H1 (cell line): Measurements from ENCODE around the gene DCUN1D3. TPM values are rescaled to one million over a fixed set of nuclear protein-coding genes. Genes with fewer than 3 reads are reported as not detected.

Source experiments
- CTCF ChIA-PET: fragments of 300-600 bp; sonication (Branson Sonifier 250); formaldehyde crosslinking; loops from one replicate; lab custom pipeline; 2021; ENCODE audit not compliant: partially characterized antibody; lab: Charles Lee
- POLR2A ChIA-PET: fragments of 300-600 bp; sonication (Branson Sonifier 250); formaldehyde crosslinking; loops from one replicate; lab custom pipeline; 2021; ENCODE audit warnings: inconsistent platforms; ENCODE audit not compliant: partially characterized antibody; lab: Charles Lee
- DNase-seq, 2 experiments: peaks; one replicate each; pipeline versions ENCODE4 v3.0.0 to v3.0.0-alpha.2; 2010 to 2022; ENCODE audit warnings: low spot score in 2 of 2, low read depth in 1 of 2, mixed read lengths in 1 of 2
- FAIRE-seq: peaks from 2 replicates; lab custom pipeline; 2011; peaks lifted over from hg19 to GRCh38; lab: Jason Lieb, UNC
- H2AFZ ChIP-seq: 2 replicates; pipeline ENCODE4 v1.8.1; 2012; ENCODE audit warnings: low read length, inconsistent platforms
- H2AK5ac ChIP-seq: 2 replicates; pipeline ENCODE4 v1.6.1; 2013; ENCODE audit warnings: low read depth, low read length
- H2BK120ac ChIP-seq: replicated peaks from 2 replicates; pipeline ENCODE3; 2013; ENCODE audit warnings: low read depth, low read length, inconsistent platforms
- H2BK12ac ChIP-seq: 2 replicates; pipeline ENCODE4 v1.6.1; 2013; ENCODE audit warnings: low read depth, low read length
- H2BK15ac ChIP-seq: 2 replicates; pipeline ENCODE4 v1.6.1; 2013; ENCODE audit warnings: low read length
- H2BK20ac ChIP-seq: 2 replicates; pipeline ENCODE4 v1.6.1; 2013; ENCODE audit warnings: low read length
- H2BK5ac ChIP-seq: 2 replicates; pipeline ENCODE4 v1.6.1; 2013; ENCODE audit warnings: low read depth, low read length
- H3K14ac ChIP-seq: 2 replicates; pipeline ENCODE4 v1.6.1; 2013; ENCODE audit warnings: inconsistent platforms; ENCODE audit not compliant: insufficient read length
- H3K18ac ChIP-seq: 2 replicates; pipeline ENCODE4 v1.6.1; 2013; ENCODE audit warnings: low read length; ENCODE audit errors: extremely low read depth
- H3K23ac ChIP-seq: 2 replicates; pipeline ENCODE4 v1.6.1; 2013; ENCODE audit warnings: inconsistent platforms; ENCODE audit not compliant: insufficient read length
- H3K23me2 ChIP-seq: 2 replicates; pipeline ENCODE4 v1.6.1; 2013; ENCODE audit warnings: low read depth, low read length
- H3K27ac ChIP-seq: 2 replicates; pipeline ENCODE4 v1.6.1; 2011; ENCODE audit warnings: low read depth, low read length, inconsistent platforms
- H3K27me3 ChIP-seq, 4 experiments: replicated peaks in 1 of 4; 1 replicate in 1 of 4; 2 replicates in 3 of 4; pipeline versions ENCODE4 v1.6.1 to v1.8.1; 2011 to 2013; ENCODE audit warnings: low read length in 3 of 4, mild to moderate bottlenecking in 3 of 4, inconsistent platforms in 2 of 4, mixed read lengths in 2 of 4, moderate library complexity in 1 of 4; ENCODE audit not compliant: control insufficient read depth in 3 of 4, insufficient read depth in 3 of 4; ENCODE audit errors: extremely low read depth in 1 of 4
- H3K36me3 ChIP-seq, 4 experiments: 2 replicates each; pipeline versions ENCODE4 v1.6.1 to v1.8.1; 2011 to 2013; ENCODE audit warnings: mild to moderate bottlenecking in 4 of 4, low read length in 3 of 4, moderate library complexity in 2 of 4, control low read depth in 1 of 4, inconsistent platforms in 1 of 4; ENCODE audit not compliant: insufficient read depth in 4 of 4, control insufficient read depth in 2 of 4
- H3K4ac ChIP-seq: replicated peaks from 2 replicates; pipeline ENCODE3; 2013; ENCODE audit warnings: low read length, low read depth, mixed read lengths, inconsistent platforms; ENCODE audit not compliant: insufficient read length
- H3K4me1 ChIP-seq, 4 experiments: replicated peaks in 1 of 4; 1 replicate in 1 of 4; 2 replicates in 3 of 4; pipeline versions ENCODE4 v1.6.1 to v1.8.1; 2011 to 2013; ENCODE audit warnings: low read length in 3 of 4, inconsistent platforms in 2 of 4, mixed read lengths in 1 of 4; ENCODE audit not compliant: insufficient read depth in 4 of 4, control insufficient read depth in 3 of 4
- H3K4me2 ChIP-seq, 2 experiments: 2 replicates each; pipeline versions ENCODE4 v1.6.1 to v1.8.1; 2011 to 2013; ENCODE audit warnings: low read depth in 2 of 2, low read length in 2 of 2, control low read depth in 1 of 2, inconsistent platforms in 1 of 2, mild to moderate bottlenecking in 1 of 2; ENCODE audit not compliant: insufficient read depth in 1 of 2
- H3K4me3 ChIP-seq, 4 experiments: fragments of 200-600, 300-600 bp in 1 of 4; sonication (generic), shearing (Covaris generic), sonication (Bioruptor Twin) in 1 of 4; 2 replicates each; pipeline versions ENCODE4 v1.5.1 to v1.8.1; 2011 to 2016; ENCODE audit warnings: low read length in 4 of 4, low read depth in 3 of 4, control low read depth in 2 of 4, inconsistent platforms in 2 of 4, mild to moderate bottlenecking in 2 of 4, mixed read lengths in 1 of 4, moderate library complexity in 1 of 4; ENCODE audit not compliant: insufficient read depth in 2 of 4; ENCODE audit errors: extremely low read depth in 1 of 4
- H3K56ac ChIP-seq: replicated peaks from 2 replicates; pipeline ENCODE3; 2013; ENCODE audit warnings: low read depth, mild to moderate bottlenecking, mixed read lengths, low read length, inconsistent platforms; ENCODE audit not compliant: insufficient read length
- H3K79me1 ChIP-seq: 2 replicates; pipeline ENCODE4 v1.6.1; 2013; ENCODE audit warnings: low read depth, low read length, control low read depth
- H3K79me2 ChIP-seq, 2 experiments: 2 replicates each; pipeline versions ENCODE4 v1.6.1 to v1.8.1; 2012 to 2013; ENCODE audit warnings: low read length in 2 of 2, mild to moderate bottlenecking in 2 of 2, inconsistent platforms in 1 of 2; ENCODE audit not compliant: insufficient read depth in 2 of 2, control insufficient read depth in 1 of 2
- H3K9ac ChIP-seq, 4 experiments: replicated peaks in 1 of 4; 1 replicate in 1 of 4; 2 replicates in 3 of 4; pipeline versions ENCODE4 v1.6.1 to v1.8.1; 2011 to 2013; ENCODE audit warnings: low read depth in 3 of 4, low read length in 3 of 4, control low read depth in 2 of 4, mild to moderate bottlenecking in 2 of 4, moderate library complexity in 2 of 4, inconsistent platforms in 1 of 4; ENCODE audit errors: extremely low read depth in 1 of 4
- H3K9me3 ChIP-seq, 2 experiments: 2 replicates each; pipeline versions ENCODE4 v1.6.1 to v1.8.1; 2012 to 2013; ENCODE audit warnings: mild to moderate bottlenecking in 2 of 2, moderate library complexity in 2 of 2, control low read depth in 1 of 2, inconsistent platforms in 1 of 2, low read depth in 1 of 2, low read length in 1 of 2, mixed read lengths in 1 of 2; ENCODE audit not compliant: insufficient read depth in 2 of 2
- H4K20me1 ChIP-seq, 2 experiments: replicated peaks in 1 of 2; 2 replicates each; pipeline versions ENCODE3 to v1.8.1; 2011 to 2013; ENCODE audit warnings: inconsistent platforms in 2 of 2, low read length in 2 of 2, mild to moderate bottlenecking in 1 of 2; ENCODE audit not compliant: insufficient read depth in 2 of 2, control insufficient read depth in 1 of 2
- H4K5ac ChIP-seq: 2 replicates; pipeline ENCODE4 v1.6.1; 2013; ENCODE audit warnings: low read length, low read depth, mixed read lengths, inconsistent platforms; ENCODE audit not compliant: insufficient read length
- H4K8ac ChIP-seq: 2 replicates; pipeline ENCODE4 v1.8.0; 2013; ENCODE audit warnings: mild to moderate bottlenecking, moderate library complexity, low read length, inconsistent platforms; ENCODE audit not compliant: insufficient read depth; ENCODE audit errors: extremely low read depth
- H4K91ac ChIP-seq: replicated peaks from 2 replicates; pipeline ENCODE3; 2013; ENCODE audit warnings: low read length, mixed read lengths, inconsistent platforms; ENCODE audit not compliant: insufficient read length
- CHD2 ChIP-seq: IDR thresholded peaks from 2 replicates; pipeline ENCODE4 v1.6.1; 2012; ENCODE audit warnings: low read length, improper control_type of control experiment
- E2F6 ChIP-seq: IDR thresholded peaks from 2 replicates; pipeline ENCODE4 v1.6.1; 2012; ENCODE audit warnings: inconsistent platforms
- HDAC6 ChIP-seq: IDR thresholded peaks from one replicate; pipeline ENCODE4 v1.7.1; 2012; ENCODE audit warnings: low read depth, mild to moderate bottlenecking, inconsistent platforms, low read length, moderate library complexity
- KDM1A ChIP-seq: fragments of 200-600, 300-600 bp; sonication (generic); IDR thresholded peaks from 2 replicates; pipeline ENCODE4 v1.7.1; 2016; ENCODE audit warnings: mild to moderate bottlenecking, low read length, borderline replicate concordance
- MAFK ChIP-seq: IDR thresholded peaks from 2 replicates; pipeline ENCODE4 v1.6.1; 2012; ENCODE audit warnings: low read depth, mild to moderate bottlenecking, improper control_type of control experiment, low read length
- MAX ChIP-seq: IDR thresholded peaks from 2 replicates; pipeline ENCODE4 v1.6.1; 2012; ENCODE audit warnings: inconsistent platforms
- RNF2 ChIP-seq: fragments of 200-900, 300-1000 bp; sonication (generic); IDR thresholded peaks from 2 replicates; pipeline ENCODE4 v1.7.1; 2016; ENCODE audit warnings: borderline replicate concordance, low read depth, mild to moderate bottlenecking, antibody characterized with exemption, low read length; ENCODE audit not compliant: poor library complexity, severe bottlenecking; ENCODE audit errors: missing control alignments
- SIN3A ChIP-seq, 2 experiments: IDR thresholded peaks in 1 of 2; conservative IDR thresholded peaks in 1 of 2; 2 replicates each; pipeline ENCODE4 v1.6.1; 2011 to 2012; ENCODE audit warnings: low read length in 2 of 2, improper control_type of control experiment in 1 of 2, low read depth in 1 of 2, mild to moderate bottlenecking in 1 of 2
- SRF ChIP-seq: IDR thresholded peaks from 2 replicates; pipeline ENCODE4 v1.6.1; 2011; ENCODE audit warnings: mild to moderate bottlenecking, low read depth, low read length, moderate library complexity
- TCF12 ChIP-seq: IDR thresholded peaks from 2 replicates; pipeline ENCODE4 v1.6.1; 2011; ENCODE audit warnings: low read depth, mild to moderate bottlenecking, low read length
- TEAD4 ChIP-seq: IDR thresholded peaks from 2 replicates; pipeline ENCODE4 v1.6.1; 2012; ENCODE audit warnings: low read depth, low read length, inconsistent platforms, mixed read lengths
- ZNF274 ChIP-seq: IDR thresholded peaks from 2 replicates; pipeline ENCODE4 v1.7.0; 2012; ENCODE audit warnings: low read length, borderline replicate concordance; ENCODE audit errors: extremely low read depth
- WGBS, 2 experiments: shearing (Covaris generic) in 1 of 2; methylation state at CpG; one replicate each; pipeline versions ENCODE4 v1.1.6 to v1.1.7; 2013 to 2015; ENCODE audit warnings: low lambda C conversion rate in 2 of 2, mixed read lengths in 2 of 2, inconsistent platforms in 1 of 2, low coverage in 1 of 2, missing lambda C conversion rate in 1 of 2; ENCODE audit not compliant: insufficient replicate concordance in 2 of 2, insufficient coverage in 1 of 2, insufficient read length in 1 of 2; ENCODE audit errors: extremely low coverage in 1 of 2, missing lambda C conversion rate in 1 of 2; 5-methylcytosine and 5-hydroxymethylcytosine counted together
- polyA plus RNA-seq, 7 experiments: library from polyadenylated mRNA; depleted of rRNA in 3 of 7; stranded (reverse) in 5 of 7; unstranded in 2 of 7; fragments of >200 nt in 5 of 7; fragments of 200-250 nt in 2 of 7; gene quantifications; 1 replicate in 5 of 7; 2 replicates in 1 of 7; 4 replicates in 1 of 7; pipeline versions ENCODE4 v1.2.1 to v1.2.3, GENCODE V29; 2011 to 2013; ENCODE audit warnings: missing spikeins in 2 of 7, mixed read lengths in 2 of 7
- total RNA-seq: library from RNA; stranded (reverse); fragmentation: NEBNext Ultra II Directional; extraction: Animal tissue kit (Norgen Biotek cat#: 25700); gene quantifications from 2 replicates; pipeline ENCODE4 v1.2.1, GENCODE V29; 2021
- TF ChIP-seq, protein P1 (sequence below): IDR thresholded peaks from 2 replicates; pipeline ENCODE4 v1.6.1; 2011; ENCODE audit warnings: low read depth, mild to moderate bottlenecking, low read length; ENCODE audit not compliant: insufficient read depth

DCUN1D3 gene
- total and polyA plus RNA-seq, 2 of the 8 experiments (the other 6 are each of a cell fraction or from before 2014, with no cell fraction given) = 3.5 to 18.2 TPM

DNA sequence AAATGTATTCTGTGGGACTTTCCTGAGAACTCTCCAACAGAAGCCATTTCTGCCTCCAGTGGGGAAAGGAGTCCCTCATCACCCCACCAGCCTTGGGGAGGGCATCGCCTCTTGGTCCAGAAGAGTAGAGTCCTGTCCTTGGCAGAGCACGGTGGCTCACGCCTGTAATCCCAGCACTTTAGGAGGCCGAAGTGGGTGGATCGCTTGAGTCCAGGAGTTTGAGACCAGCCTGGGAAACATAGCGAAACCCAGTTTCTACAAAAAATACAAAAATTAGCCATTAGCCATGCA is 41.4 kb upstream of the DCUN1D3 start:
- H4K5ac ChIP-seq = no peak overlapping the region
- 94% methylated on average over 6 of the region's 6 CpGs; no CpG with 5 or more reads in 1 of the 2 experiments for WGBS, 2 experiments
- no peak overlapping the region for H2BK12ac ChIP-seq
- H3K4ac ChIP-seq = no peak overlapping the region
- no peak overlapping the region for H2AFZ ChIP-seq
- H3K27ac ChIP-seq = no peak overlapping the region
- H3K36me3 ChIP-seq = no peaks in the 10 kb centered on the region
- no peak overlapping the region for H2BK5ac ChIP-seq
- H4K20me1 ChIP-seq = no peaks in the 10 kb centered on the region
- no peak overlapping the region for H4K91ac ChIP-seq
- no peak for FAIRE-seq
- H3K4me1 ChIP-seq = no peaks in the 10 kb centered on the region
- no peaks in the 10 kb centered on the region for H3K27me3 ChIP-seq
- no peak overlapping the region for H2BK120ac ChIP-seq
- no peak overlapping the region for H3K4me2 ChIP-seq
- H2BK20ac ChIP-seq = no peak overlapping the region
- H3K23me2 ChIP-seq = 0 out of 2 replicates have a peak, but pooled peaks cover 2% of the 10 kb centered on the region
- no peak overlapping the region for H4K8ac ChIP-seq
- H2AK5ac ChIP-seq = no peak overlapping the region
- no peak overlapping the region for H3K18ac ChIP-seq
- no peak overlapping the region for H3K23ac ChIP-seq
- H3K79me2 ChIP-seq = no peaks in the 10 kb centered on the region
- no peak overlapping the region for H3K9ac ChIP-seq
- POLR2A ChIA-PET = no interaction called here
- no peak overlapping the region for H3K56ac ChIP-seq
- H3K79me1 ChIP-seq = no peaks in the 10 kb centered on the region
- peaks cover 0 to 2% of the 10 kb centered on the region in 2 experiments; a peak in 1 of 4 replicates for H3K9me3 ChIP-seq
- no peak overlapping the region for H2BK15ac ChIP-seq
- H3K4me3 ChIP-seq = no peak overlapping the region
- H3K14ac ChIP-seq = no peak overlapping the region
- CTCF ChIA-PET = interaction anchor here (0.9 to 1.4 kb wide), 2 partner anchors 11 to 17 kb away, joined by 3 to 4 read pairs; no protein-coding TSS in a partner anchor
- DNase-seq = no peak
- TF ChIP-seq TEAD4 (no peak), MAX (no peak), MAFK (no peak), SRF (no peak), HDAC6 (no peak), E2F6 (no peak), KDM1A (no peak), ZNF274 (no peak), CHD2 (no peak), TCF12 (no peak), RNF2 (no peak), SIN3A (conservative IDR thresholded peaks at IDR 0.05 in 1 of 2, IDR thresholded peaks at IDR 0.05 in 1 of 2; ENCODE audit: low read depth in 1 of 2, low read length in 2 of 2) (no peak)
- TF ChIP-seq, protein P1, sequence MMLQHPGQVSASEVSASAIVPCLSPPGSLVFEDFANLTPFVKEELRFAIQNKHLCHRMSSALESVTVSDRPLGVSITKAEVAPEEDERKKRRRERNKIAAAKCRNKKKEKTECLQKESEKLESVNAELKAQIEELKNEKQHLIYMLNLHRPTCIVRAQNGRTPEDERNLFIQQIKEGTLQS = no peak
